K562 (cell line): ENCODE measurements around the gene C18orf32. TPM values are rescaled to one million over a fixed set of nuclear protein-coding genes. Genes with fewer than 3 reads are reported as not detected.

Experiments used
- BCLAF1 ChIP-seq, 2 experiments: fragments of 450-650 bp in 1 of 2; IDR thresholded peaks; 2 replicates each; pipeline ENCODE4 v1.6.1; 2011 to 2017; ENCODE audit warnings: low read depth in 2 of 2, antibody characterized with exemption in 1 of 2, borderline replicate concordance in 1 of 2, low read length in 1 of 2, mild to moderate bottlenecking in 1 of 2, mixed read lengths in 1 of 2; ENCODE audit not compliant: control insufficient read depth in 1 of 2
- HMG20B ChIP-seq: fragments of 250-450 bp; sonication (Bioruptor Pico); IDR thresholded peaks from 2 replicates; pipeline ENCODE4 v1.5.0; 2021; ENCODE audit warnings: mild to moderate bottlenecking
- POLR3G ChIP-seq: IDR thresholded peaks from 2 replicates; pipeline ENCODE4 v1.6.1; 2011; ENCODE audit not compliant: insufficient read length, insufficient replicate concordance; ENCODE audit errors: extremely low read depth
- RAD21 ChIP-seq, 2 experiments: fragments of 250-450 bp in 1 of 2; fragments of 450-650 bp in 1 of 2; sonication (Bioruptor Pico) in 1 of 2; formaldehyde crosslinking in 1 of 2; IDR thresholded peaks in 1 of 2; conservative IDR thresholded peaks in 1 of 2; 2 replicates each; pipeline versions ENCODE4 v1.4.0 to v1.8.0; 2020 to 2022; ENCODE audit warnings: mild to moderate bottlenecking in 2 of 2, moderate library complexity in 1 of 2
- RFX5 ChIP-seq: IDR thresholded peaks from 2 replicates; pipeline ENCODE4 v1.6.1; 2011; ENCODE audit warnings: low read depth, mild to moderate bottlenecking, improper control_type of control experiment, low read length
- TAF1 ChIP-seq: IDR thresholded peaks from 2 replicates; pipeline ENCODE4 v1.6.1; 2011; ENCODE audit warnings: mild to moderate bottlenecking, low read length, moderate library complexity; ENCODE audit not compliant: insufficient read depth, control insufficient read depth, severe bottlenecking; ENCODE audit errors: extremely low read depth
- TBP ChIP-seq: optimal IDR thresholded peaks from 2 replicates; pipeline ENCODE3; 2011; ENCODE audit warnings: low read depth, low read length, improper control_type of control experiment
- ZC3H8 ChIP-seq: fragments of 450-650 bp; IDR thresholded peaks from 2 replicates; pipeline ENCODE4 v1.6.1; 2017
- ZMIZ1 ChIP-seq, 2 experiments: fragments of 150-350 bp in 1 of 2; IDR thresholded peaks; 2 replicates each; pipeline ENCODE4 v1.6.1; 2012 to 2016; ENCODE audit warnings: low read depth in 2 of 2, low read length in 2 of 2, mild to moderate bottlenecking in 1 of 2, moderate library complexity in 1 of 2
- polyA plus RNA-seq, 8 experiments: library from polyadenylated mRNA; depleted of rRNA in 4 of 8; stranded (reverse) in 5 of 8; unstranded in 3 of 8; fragments of >200 nt; fragmentation: Nextera tagmentation in 2 of 8; fragmentation: Illumina TruSeq in 1 of 8; extraction: Ambion mirVana in 2 of 8; extraction: Trizol in 1 of 8; gene quantifications; 2 replicates each; pipeline versions ENCODE4 v1.2.1 to v1.2.3, GENCODE V29; 2011 to 2014; ENCODE audit warnings: inconsistent platforms in 1 of 8, missing spikeins in 1 of 8
- total RNA-seq, 7 experiments: library from RNA; depleted of rRNA in 6 of 7; stranded (reverse); fragments of >200 nt in 6 of 7; fragmentation: Illumina TruSeq in 2 of 7; extraction: Trizol in 2 of 7; gene quantifications; 2 replicates each; pipeline versions ENCODE4 v1.2.1 to v1.2.3, GENCODE V29; 2011 to 2021; ENCODE audit warnings: low replicate concordance in 1 of 7

Gene C18orf32
- total and polyA plus RNA-seq, 9 of the 15 experiments (the other 6 are each of a cell fraction or from before 2014, with no cell fraction given) = 8.5 to 35.0 (median 20.4) TPM

DNA sequence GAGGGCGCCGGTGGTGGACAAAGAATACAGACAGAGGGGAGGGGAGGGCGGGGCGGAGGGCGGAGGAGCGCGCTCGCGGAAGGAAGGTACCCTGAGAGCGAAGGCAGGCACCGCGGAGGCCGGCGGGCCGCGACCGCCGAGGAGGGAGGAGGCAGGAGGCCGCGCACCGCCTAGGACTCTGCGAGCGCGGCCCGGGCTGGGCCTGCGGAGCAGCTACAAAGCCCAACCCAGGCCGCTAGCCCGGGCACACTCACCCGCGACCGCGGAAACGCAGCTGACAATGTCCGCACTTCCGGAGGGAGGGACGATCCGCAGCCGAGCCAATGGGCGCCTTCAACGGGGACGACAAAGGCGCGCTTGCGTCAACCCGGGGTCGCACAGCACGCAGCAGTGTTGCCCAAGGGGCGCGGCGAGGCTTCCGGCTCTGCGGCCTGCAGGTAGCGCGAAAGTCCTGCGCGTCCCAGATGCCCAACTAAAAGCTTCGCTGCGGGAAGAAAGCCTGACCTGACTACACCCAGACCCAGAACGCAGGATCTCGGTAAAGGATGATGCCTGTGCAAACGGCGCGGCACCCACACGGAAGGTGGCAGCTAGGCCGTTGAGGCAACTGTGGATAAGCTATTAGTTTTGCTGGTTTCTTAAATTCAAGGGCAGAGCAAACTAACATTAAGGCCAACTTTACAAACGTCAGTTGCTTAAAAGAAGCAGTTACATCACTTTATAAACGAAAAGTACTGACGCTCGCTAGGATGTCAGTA is at the start of gene C18orf32 (continued):
- TF ChIP-seq ZMIZ1 (IDR thresholded peaks at IDR 0.05; ENCODE audit: low read depth in 2 of 2, low read length in 2 of 2) = peak in 1 of 2 experiments; percentile 39; a peak in 1 of 4 replicates
- TF ChIP-seq RFX5 = no peak
- TF ChIP-seq RAD21 (CRISPR knock-in tag; conservative IDR thresholded peaks at IDR 0.05 in 1 of 2, IDR thresholded peaks at IDR 0.05 in 1 of 2) = 0 out of 4 replicates have a peak, but pooled peaks of 1 of the 2 experiments have one; percentile 3
- TF ChIP-seq HMG20B (CRISPR knock-in tag) = no peak
- peak; percentile 64 for TF ChIP-seq TBP
- no peak for TF ChIP-seq POLR3G
- TF ChIP-seq BCLAF1 (IDR thresholded peaks at IDR 0.05; ENCODE audit: borderline replicate concordance in 1 of 2, control insufficient read depth in 1 of 2, low read depth in 2 of 2, low read length in 1 of 2) = no peak
- peak; percentile 54 for TF ChIP-seq TAF1
- no peak for TF ChIP-seq ZC3H8
